Measurements from ENCODE around the gene CTDSPL. TPM values are rescaled to one million over a fixed set of nuclear protein-coding genes. Genes with fewer than 3 reads are reported as not detected.

CTDSPL gene, protein sequence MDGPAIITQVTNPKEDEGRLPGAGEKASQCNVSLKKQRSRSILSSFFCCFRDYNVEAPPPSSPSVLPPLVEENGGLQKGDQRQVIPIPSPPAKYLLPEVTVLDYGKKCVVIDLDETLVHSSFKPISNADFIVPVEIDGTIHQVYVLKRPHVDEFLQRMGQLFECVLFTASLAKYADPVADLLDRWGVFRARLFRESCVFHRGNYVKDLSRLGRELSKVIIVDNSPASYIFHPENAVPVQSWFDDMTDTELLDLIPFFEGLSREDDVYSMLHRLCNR
- 15.1 to 19.0 TPM (median 17.6 TPM) in 5 replicates for total RNA-seq (2022; extraction: Qiagen RNA extraction)

DNA sequence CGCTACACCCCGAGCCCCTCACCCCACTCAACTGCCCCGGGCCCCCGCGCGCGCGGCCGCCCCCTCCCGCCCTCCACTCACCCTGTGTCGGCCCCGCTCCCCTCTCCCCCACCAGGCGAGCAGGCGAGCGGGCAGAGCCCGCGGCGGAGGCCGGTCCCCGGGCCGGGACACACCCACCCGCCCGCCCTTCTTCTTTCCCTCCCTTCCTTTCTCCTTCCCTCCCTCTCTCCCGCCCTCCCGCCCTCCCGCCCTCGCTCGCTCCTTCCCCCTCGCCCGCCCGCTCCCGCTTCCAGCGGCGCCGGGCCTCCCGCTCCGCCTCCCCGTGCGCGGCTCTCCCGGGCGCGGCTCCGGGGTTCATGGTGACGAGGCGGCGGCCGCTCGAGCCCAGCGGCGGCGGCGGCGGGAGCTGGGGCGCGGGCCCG is at the start of gene CTDSPL:
TSS of gene CTDSPL (plus strand) at position 261 of the 422 bp plus-strand sequence. CDS start 320 bp downstream, outside the sequence.

DNA sequence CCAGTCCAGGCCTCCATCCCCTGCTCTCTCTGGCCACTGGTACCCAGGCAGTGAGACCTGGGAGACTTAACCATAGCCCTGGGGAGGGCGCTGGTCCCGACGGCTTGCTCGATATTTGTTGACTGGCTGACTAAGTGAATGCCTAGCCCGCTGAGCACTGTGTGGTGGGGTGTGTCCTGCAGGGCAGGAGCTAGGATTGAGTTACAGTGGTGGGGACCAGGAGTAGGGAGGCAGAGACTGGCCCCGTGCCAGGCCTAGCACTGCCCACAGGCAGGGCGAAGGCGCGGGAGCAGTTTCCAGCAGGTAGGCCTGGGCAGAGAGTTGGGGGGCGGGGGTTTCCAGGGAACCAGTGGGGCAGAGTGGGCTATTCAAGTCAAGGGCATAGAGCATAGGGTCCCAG is 128.8 kb downstream of the CTDSPL start, which contains the start of gene VILL:
TSS of gene VILL (plus strand) at position 260 of the 400 bp plus-strand sequence. CDS start 2,887 bp downstream, outside the sequence.

DNA sequence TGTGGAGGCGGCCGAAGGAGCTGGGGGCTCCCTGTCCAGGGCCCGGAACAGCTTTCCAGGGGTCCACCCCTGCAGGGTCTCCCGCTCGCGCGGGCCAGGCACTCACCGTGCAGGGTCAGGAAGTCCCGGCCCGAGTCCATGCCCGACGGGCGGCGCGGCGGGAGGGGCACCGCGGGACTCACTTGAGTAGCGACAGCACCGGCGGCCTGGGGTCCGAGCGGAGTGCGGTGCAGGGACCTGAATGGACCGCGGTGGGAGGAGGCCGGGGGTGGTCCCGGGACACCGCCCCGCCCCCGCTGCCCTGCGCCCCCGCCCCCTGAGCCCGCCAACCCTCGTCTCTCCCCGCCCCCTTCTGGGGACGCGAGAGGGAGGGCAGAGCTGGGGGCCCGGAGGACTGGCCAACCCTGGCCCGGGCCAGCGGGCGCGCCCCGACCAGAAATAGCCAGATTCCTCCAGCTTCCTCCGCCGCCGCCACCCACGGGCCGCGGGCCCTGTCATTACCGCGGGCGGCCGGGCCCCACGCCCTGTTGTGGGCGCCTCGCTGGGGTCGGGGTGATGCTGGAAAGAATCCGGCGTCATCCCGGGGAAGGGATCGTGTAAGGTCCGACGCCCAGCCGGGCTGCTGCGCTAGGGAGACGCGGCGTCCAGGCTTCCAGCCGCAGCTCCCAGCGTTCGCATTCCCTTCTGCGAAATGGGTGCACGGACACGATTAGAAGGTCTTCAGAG is 167.9 kb downstream of the CTDSPL start, which contains the start of gene PLCD1:
TSS of gene PLCD1 (minus strand) at position 243 of the 726 bp plus-strand sequence. CDS start at position 140, 103 bp downstream.

Other genes starting within 250 kb of the CTDSPL start
- gene VILL, start 128.9 kb downstream of the CTDSPL start, total RNA-seq (2022; extraction: Qiagen RNA extraction): 0.06 to 0.21 TPM (median 0.09 TPM) in 4 of 5 replicates, not detected in the other
- gene PLCD1, start 167.8 kb downstream of the CTDSPL start, total RNA-seq (2022; extraction: Qiagen RNA extraction): 3.1 to 4.7 TPM (median 3.7 TPM) in 5 replicates
- 0.02 to 0.09 TPM (median 0.05 TPM) in 5 replicates for gene DLEC1, start 177.3 kb downstream of the CTDSPL start, total RNA-seq (2022; extraction: Qiagen RNA extraction)